ENCODE data around the gene ORM2.

DNA sequence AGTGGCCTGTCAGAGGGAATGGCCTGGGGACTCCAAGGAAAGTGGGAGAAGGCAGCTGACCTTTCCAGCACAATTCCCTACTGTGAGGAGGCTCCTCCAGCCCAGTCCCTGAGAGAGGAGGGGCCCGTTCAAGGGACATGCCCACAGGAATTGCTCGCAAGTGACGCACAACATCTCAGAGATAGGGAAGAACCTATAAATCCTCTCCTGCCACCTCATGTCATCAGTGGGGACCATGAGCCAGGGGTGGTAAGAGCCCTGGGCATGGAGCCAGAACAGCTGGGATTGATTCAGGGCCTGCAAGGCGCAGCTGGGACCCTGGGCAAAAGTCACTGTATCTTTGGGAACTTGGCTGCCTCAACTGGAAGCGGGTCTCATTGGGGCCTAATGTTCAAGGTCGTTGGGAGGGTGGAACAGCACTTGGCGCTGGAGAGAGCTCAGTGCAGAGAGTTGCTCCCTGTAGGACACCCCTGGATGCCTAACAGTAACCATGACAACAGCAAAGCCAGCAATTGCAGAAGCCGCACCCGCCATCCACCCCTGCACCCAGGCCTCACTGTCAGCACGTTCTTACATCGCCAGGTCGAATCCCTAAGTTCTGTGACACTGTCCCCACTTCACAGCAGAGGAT, 48.1 kb upstream of the ORM2 start:
- TF ChIP-seq, protein P1, sequence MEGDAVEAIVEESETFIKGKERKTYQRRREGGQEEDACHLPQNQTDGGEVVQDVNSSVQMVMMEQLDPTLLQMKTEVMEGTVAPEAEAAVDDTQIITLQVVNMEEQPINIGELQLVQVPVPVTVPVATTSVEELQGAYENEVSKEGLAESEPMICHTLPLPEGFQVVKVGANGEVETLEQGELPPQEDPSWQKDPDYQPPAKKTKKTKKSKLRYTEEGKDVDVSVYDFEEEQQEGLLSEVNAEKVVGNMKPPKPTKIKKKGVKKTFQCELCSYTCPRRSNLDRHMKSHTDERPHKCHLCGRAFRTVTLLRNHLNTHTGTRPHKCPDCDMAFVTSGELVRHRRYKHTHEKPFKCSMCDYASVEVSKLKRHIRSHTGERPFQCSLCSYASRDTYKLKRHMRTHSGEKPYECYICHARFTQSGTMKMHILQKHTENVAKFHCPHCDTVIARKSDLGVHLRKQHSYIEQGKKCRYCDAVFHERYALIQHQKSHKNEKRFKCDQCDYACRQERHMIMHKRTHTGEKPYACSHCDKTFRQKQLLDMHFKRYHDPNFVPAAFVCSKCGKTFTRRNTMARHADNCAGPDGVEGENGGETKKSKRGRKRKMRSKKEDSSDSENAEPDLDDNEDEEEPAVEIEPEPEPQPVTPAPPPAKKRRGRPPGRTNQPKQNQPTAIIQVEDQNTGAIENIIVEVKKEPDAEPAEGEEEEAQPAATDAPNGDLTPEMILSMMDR (IDR thresholded peaks at IDR 0.05) = no peak
- TF ChIP-seq POLR2A (IDR thresholded peaks at IDR 0.05) (no peak), EP300 (IDR thresholded peaks at IDR 0.05) (no peak), POLR2AphosphoS5 (IDR thresholded peaks at IDR 0.05) (no peak)

All from suprapubic skin (tissue), 4 donors.